Cardiac septum (tissue), 1 donor: ENCODE results near the gene ADGRV1. TPM values are rescaled to one million over a fixed set of nuclear protein-coding genes. Genes with fewer than 3 reads are reported as not detected.

Experiments
- DNase-seq: peaks from one replicate; pipeline ENCODE4 v3.0.0-alpha.2; 2020; ENCODE audit warnings: low spot score
- intact Hi-C: fragments of 100-400 bp; cut with DNase I; formaldehyde crosslinking; loops from one replicate; pipeline ENCODE4 v1.14.0; 2022
- total RNA-seq: library from RNA; stranded (reverse); fragmentation: NEBNext Ultra II Directional; extraction: Animal tissue kit (Norgen Biotek cat#: 25700); gene quantifications from one replicate; pipeline ENCODE4 v1.2.1, GENCODE V29; 2021
- donor health status: DM: no; HTN: no; CAD: no.

Gene ADGRV1
- total RNA-seq, 1 donor from 2014 or later = 0.19 TPM

DNA sequence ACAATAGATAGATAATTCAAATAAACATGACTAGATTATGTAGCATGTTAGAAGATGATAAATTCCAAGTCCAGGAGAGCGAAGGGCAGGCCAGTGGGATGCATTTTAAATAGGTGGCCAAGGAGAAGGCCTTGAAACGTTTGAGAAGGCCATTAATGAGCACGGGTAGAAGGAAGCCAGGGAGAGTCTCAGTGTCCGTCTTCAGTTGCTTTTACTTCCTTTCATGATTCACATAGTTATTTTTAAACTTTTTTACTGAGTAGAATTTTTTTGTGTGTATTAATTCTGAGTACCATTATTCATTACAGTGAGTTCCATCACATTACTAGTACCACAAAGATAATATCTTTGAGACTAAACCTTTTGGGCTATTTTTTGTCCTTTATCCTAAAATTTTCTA, 565.3 kb downstream of the ADGRV1 start:
- intact Hi-C loops = no loop called here
- no peak for DNase-seq

GRCh38 chr5:91125916-91126315, 567.3 kb downstream of the ADGRV1 start:
- DNase-seq = no peak
- intact Hi-C loops = loop anchor here (5.0 kb wide), 1 partner anchor 36 kb away; no protein-coding TSS in a partner anchor

DNA sequence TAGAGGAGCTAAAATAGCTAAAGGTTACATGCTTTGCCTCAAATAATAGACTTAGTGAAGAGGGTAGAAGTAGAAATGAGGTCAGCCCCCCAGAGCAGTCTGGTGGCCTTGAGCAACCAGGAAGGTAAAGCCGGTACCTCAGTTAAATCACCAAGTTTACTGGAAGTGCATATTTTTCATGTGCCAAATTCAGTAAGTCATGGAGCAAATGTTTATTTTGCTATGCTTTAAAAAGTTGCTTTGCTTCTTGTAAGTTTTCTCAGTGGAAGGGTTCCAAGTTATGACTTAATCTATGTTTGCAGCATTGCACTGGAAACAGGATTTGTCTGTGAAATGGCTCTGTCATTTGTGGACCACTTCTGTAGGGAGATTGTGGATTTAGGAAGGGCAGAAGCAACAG, 567.9 kb downstream of the ADGRV1 start:
- DNase-seq = no peak
- intact Hi-C loops = loop anchor here (5.0 kb wide), 1 partner anchor 36 kb away; no protein-coding TSS in a partner anchor

- DNase-seq = no peak
- intact Hi-C loops = loop anchor here (5.0 kb wide), 1 partner anchor 35 kb away; no protein-coding TSS in a partner anchor
Measured at GRCh38 chr5:91126888-91127287, 568.3 kb downstream of the ADGRV1 start.

- DNase-seq = no peak
- intact Hi-C loops = loop anchor here (5.0 kb wide), 1 partner anchor 35 kb away; no protein-coding TSS in a partner anchor
Measured at GRCh38 chr5:91127456-91128081, 569.0 kb downstream of the ADGRV1 start.

- intact Hi-C loops = loop anchor here (5.0 kb wide), 1 partner anchor 34 kb away; no protein-coding TSS in a partner anchor
- DNase-seq = no peak
Measured at GRCh38 chr5:91128604-91129003, 570.0 kb downstream of the ADGRV1 start.

- no peak for DNase-seq
- intact Hi-C loops = loop anchor here (5.0 kb wide), 1 partner anchor 33 kb away; no protein-coding TSS in a partner anchor
Measured at GRCh38 chr5:91129748-91130147, 571.2 kb downstream of the ADGRV1 start.

DNA sequence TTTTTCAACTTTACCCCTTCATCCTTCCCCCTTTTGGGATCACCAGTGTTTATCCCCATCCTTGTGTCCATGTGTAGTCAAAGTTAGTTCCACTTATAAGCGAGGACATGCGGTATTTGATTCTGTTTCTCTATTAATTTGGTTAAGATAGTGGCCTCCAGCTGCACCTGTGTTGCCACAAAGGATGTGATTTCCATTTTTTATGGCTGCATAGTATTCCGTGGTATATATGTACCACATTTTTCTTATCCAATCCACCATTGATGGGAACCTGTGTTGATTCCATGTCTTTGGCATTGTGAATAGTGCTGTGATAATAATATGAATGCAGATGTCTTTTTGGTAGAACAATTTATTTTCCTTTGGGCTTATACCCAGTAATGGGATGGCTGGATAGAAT, 572.2 kb downstream of the ADGRV1 start:
- no peak for DNase-seq
- intact Hi-C loops = no loop called here

GRCh38 chr5:91132550-91132949, 574.0 kb downstream of the ADGRV1 start:
- no peak for DNase-seq
- intact Hi-C loops = no loop called here

GRCh38 chr5:91133183-91133582, 574.6 kb downstream of the ADGRV1 start:
- intact Hi-C loops = no loop called here

DNA sequence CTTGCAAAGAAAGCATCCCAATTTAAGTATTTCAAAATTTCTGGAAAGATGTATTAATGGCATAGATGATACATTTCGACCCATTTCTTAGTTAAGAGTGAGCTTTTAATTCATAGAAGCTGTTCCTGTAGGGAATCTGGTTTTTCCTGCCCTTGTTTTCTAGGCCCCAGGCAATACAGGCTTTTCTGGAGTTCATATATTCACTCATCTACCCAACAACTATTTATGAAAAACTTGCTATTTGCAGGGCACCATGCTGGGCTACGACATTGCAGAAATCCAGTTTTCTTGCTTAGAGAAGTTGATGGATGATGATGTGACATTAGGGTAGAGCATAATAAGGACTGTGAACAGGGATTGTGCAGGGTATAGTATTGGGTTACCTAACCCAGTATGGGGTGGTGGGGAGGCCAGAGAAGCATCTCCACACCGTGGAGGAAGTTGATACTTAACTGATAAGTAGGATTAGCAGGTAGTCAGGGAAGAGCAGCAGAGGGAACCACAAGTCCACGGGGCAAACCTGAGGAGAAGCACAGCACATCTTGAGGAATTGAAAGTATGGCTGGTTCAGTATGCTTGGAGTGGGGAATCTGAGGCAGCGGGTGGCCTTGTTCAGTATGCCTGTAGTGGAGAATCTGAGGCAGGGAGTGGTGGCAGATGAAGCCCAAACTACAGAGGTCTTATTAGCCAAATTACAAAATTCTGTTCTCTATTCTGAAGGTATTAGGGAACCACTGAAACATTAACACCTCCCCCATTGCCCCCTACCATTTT, 577.1 kb downstream of the ADGRV1 start:
- DNase-seq = no peak
- intact Hi-C loops = no loop called here

More at GRCh38 chr5:91133183-91133582, 574.6 kb downstream of the ADGRV1 start:
- no peak for DNase-seq

DNA sequence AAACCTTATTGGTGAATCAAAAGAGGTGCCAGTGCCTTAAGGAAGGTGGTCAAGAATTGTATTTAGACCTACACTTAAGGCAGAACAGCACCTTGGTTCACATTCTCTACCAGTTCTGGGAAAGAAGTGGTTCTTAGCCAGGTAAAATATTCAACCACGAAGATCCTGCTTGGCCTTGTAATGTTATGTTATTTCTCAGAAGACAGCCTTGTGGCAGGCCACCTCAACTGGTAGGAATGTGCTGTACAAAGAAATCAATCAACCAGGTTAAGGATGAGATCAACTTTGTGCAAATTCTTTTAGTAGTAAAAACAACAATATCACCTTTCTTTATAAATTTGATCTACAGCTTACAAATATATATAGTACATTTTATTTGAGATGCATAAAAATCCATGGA, 577.7 kb downstream of the ADGRV1 start:
- intact Hi-C loops = no loop called here
- no peak for DNase-seq

GRCh38 chr5:91137647-91138046, 579.0 kb downstream of the ADGRV1 start:
- intact Hi-C loops = no loop called here
- DNase-seq = no peak

DNA sequence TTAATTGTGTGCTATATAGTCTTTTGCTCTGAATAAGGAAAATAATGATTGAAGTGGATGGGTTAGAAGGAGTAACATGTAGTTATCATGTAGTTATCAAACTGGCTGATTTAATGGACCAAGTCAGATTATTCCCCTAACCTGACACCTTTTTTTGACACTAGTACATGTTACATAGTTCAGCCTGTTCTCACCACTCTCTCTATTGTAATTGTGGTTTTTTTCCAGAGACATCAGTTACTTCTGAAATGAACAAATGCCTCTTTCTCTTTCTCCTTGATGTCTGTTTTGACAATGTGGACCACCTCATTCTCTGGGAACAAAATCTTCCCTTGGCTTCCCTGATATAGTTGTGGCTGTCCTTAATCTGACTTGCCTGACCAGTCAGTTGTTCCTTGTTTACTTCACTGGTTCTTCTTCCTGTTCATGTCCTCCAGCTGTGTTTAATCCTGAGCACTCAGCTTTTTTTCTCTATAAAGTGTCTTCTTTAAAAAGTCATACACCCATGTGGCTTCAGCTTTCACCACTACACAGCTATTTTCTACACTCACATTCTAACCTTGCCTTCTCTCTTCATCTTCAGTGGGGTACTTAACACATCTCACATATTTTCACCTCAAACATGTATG, 581.1 kb downstream of the ADGRV1 start:
- DNase-seq = no peak
- intact Hi-C loops = no loop called here

GRCh38 chr5:91140657-91141056, 582.1 kb downstream of the ADGRV1 start:
- intact Hi-C loops = no loop called here
- no peak for DNase-seq

GRCh38 chr5:91141642-91142041, 583.0 kb downstream of the ADGRV1 start:
- no peak for DNase-seq
- intact Hi-C loops = no loop called here

DNA sequence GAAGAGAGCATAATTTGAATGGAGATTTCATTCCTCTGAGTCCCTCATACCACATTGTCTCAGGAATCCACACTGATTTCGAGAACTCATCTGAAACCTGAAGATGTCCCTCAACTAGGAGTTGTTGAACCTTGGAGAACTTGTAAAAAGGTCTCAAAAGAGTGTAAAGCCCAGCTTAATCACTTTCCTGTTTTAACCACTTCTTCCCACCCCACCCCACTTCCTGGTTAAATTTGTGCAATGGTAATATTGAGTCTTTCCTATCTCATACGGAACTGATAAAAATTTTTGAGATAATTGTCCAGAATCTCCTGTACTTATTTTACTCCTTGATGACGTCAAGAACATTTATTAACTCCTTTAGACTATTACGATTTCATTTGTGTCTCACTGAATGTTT, 583.8 kb downstream of the ADGRV1 start:
- no peak for DNase-seq
- intact Hi-C loops = no loop called here

GRCh38 chr5:91142819-91143218, 584.2 kb downstream of the ADGRV1 start:
- DNase-seq = no peak
- intact Hi-C loops = no loop called here

- intact Hi-C loops = no loop called here
- no peak for DNase-seq
Measured at GRCh38 chr5:91143840-91144239, 585.2 kb downstream of the ADGRV1 start.
